Measurements from ENCODE around the gene HHIPL1.

Gene HHIPL1

GRCh38 chr14:99691111-99691885 lies 46.4 kb downstream of the HHIPL1 start:
- DNase-seq = no peak

- DNase-seq = no peak
Observed at GRCh38 chr14:99693918-99694317, 49.0 kb downstream of the HHIPL1 start.

- DNase-seq = no peak
Observed at GRCh38 chr14:99696929-99697328, 52.0 kb downstream of the HHIPL1 start.

- no peak for DNase-seq
Observed at GRCh38 chr14:99698236-99698635, 53.3 kb downstream of the HHIPL1 start.

- no peak for DNase-seq
Observed at GRCh38 chr14:99698642-99699041, 53.7 kb downstream of the HHIPL1 start.

- DNase-seq = no peak
Observed at GRCh38 chr14:99699085-99699760, 54.3 kb downstream of the HHIPL1 start.

- no peak for DNase-seq
Observed at GRCh38 chr14:99699861-99700260, 54.9 kb downstream of the HHIPL1 start.

- DNase-seq = no peak
Observed at GRCh38 chr14:99700379-99700778, 55.5 kb downstream of the HHIPL1 start.

GRCh38 chr14:99701260-99701659 lies 56.3 kb downstream of the HHIPL1 start:
- DNase-seq = no peak

- DNase-seq = no peak
Observed at GRCh38 chr14:99702115-99702514, 57.2 kb downstream of the HHIPL1 start.

GRCh38 chr14:99703381-99703780 lies 58.5 kb downstream of the HHIPL1 start:
- no peak for DNase-seq

GRCh38 chr14:99704037-99704436 lies 59.1 kb downstream of the HHIPL1 start:
- no peak for DNase-seq

GRCh38 chr14:99706107-99706900 lies 61.4 kb downstream of the HHIPL1 start:
- DNase-seq = no peak

- DNase-seq = no peak
Observed at GRCh38 chr14:99707420-99707819, 62.5 kb downstream of the HHIPL1 start.

GRCh38 chr14:99707921-99708320 lies 63.0 kb downstream of the HHIPL1 start:
- no peak for DNase-seq

- DNase-seq = no peak
Observed at GRCh38 chr14:99708449-99708848, 63.5 kb downstream of the HHIPL1 start.

- DNase-seq = no peak
Observed at GRCh38 chr14:99713972-99714371, 69.0 kb downstream of the HHIPL1 start.

GRCh38 chr14:99715266-99716000 lies 70.5 kb downstream of the HHIPL1 start:
- DNase-seq = no peak

- DNase-seq = no peak
Observed at GRCh38 chr14:99716091-99716849, 71.3 kb downstream of the HHIPL1 start.

GRCh38 chr14:99716850-99717681 lies 72.1 kb downstream of the HHIPL1 start:
- no peak for DNase-seq

- DNase-seq = no peak
Observed at GRCh38 chr14:99717682-99718013, 72.7 kb downstream of the HHIPL1 start.
